Smooth muscle cell (in vitro differentiated cells): ENCODE data around the gene KMT2D. TPM values are rescaled to one million over a fixed set of nuclear protein-coding genes. Genes with fewer than 3 reads are reported as not detected.

Experiments
- DNase-seq: peaks from one replicate; lab custom pipeline; 2025; ENCODE audit not compliant: unreplicated experiment; lab: John Stamatoyannopoulos, UW
- H2AFZ ChIP-seq: fragments of 200-600 bp; sonication (generic); 2 replicates; pipeline ENCODE4 v1.6.0; 2016; ENCODE audit warnings: antibody characterized with exemption, low read depth, mild to moderate bottlenecking
- H3F3A ChIP-seq: fragments of 200-600 bp; sonication (generic); 2 replicates; pipeline ENCODE4 v1.6.0; 2017; ENCODE audit warnings: antibody characterized with exemption, low read depth
- H3K27ac ChIP-seq: fragments of 200-600 bp; sonication (generic); 2 replicates; pipeline ENCODE4 v1.5.1; 2016; ENCODE audit warnings: low read depth, mild to moderate bottlenecking
- H3K27me3 ChIP-seq: fragments of 200-600 bp; sonication (generic); 2 replicates; pipeline ENCODE4 v1.6.1; 2016; ENCODE audit warnings: low read depth, mild to moderate bottlenecking
- H3K36me3 ChIP-seq: fragments of 200-600 bp; sonication (generic); 2 replicates; pipeline ENCODE4 v1.5.1; 2016; ENCODE audit warnings: low read depth
- H3K4me1 ChIP-seq: fragments of 200-600 bp; sonication (generic); 2 replicates; pipeline ENCODE4 v1.5.1; 2016; ENCODE audit warnings: low read depth
- H3K4me2 ChIP-seq: fragments of 200-600 bp; sonication (generic); 2 replicates; pipeline ENCODE4 v1.6.0; 2016; ENCODE audit warnings: mild to moderate bottlenecking
- H3K4me3 ChIP-seq: fragments of 200-600 bp; sonication (generic); 2 replicates; pipeline ENCODE4 v1.5.1; 2016; ENCODE audit warnings: mild to moderate bottlenecking
- H3K79me2 ChIP-seq: fragments of 200-600 bp; sonication (generic); 2 replicates; pipeline ENCODE4 v1.6.0; 2016; ENCODE audit warnings: low read depth, mild to moderate bottlenecking
- H3K9ac ChIP-seq: fragments of 200-600 bp; sonication (generic); 2 replicates; pipeline ENCODE4 v1.6.0; 2016; ENCODE audit warnings: low read depth
- H3K9me3 ChIP-seq: fragments of 200-600 bp; sonication (generic); replicated peaks from 2 replicates; pipeline ENCODE4 v1.5.1; 2016; ENCODE audit warnings: low read depth
- H4K20me1 ChIP-seq: fragments of 200-600 bp; sonication (generic); 2 replicates; pipeline ENCODE4 v1.6.0; 2016; ENCODE audit warnings: low read depth
- CTCF ChIP-seq: fragments of 200-600 bp; sonication (generic); IDR thresholded peaks from 2 replicates; pipeline ENCODE4 v1.5.1; 2017; ENCODE audit warnings: borderline replicate concordance, mild to moderate bottlenecking, antibody characterized with exemption; ENCODE audit not compliant: insufficient read depth, poor library complexity, severe bottlenecking
- WGBS: methylation state at CpG from one replicate; pipeline ENCODE4 v1.1.7; 2016; ENCODE audit warnings: low lambda C conversion rate; 5-methylcytosine and 5-hydroxymethylcytosine counted together
- polyA plus RNA-seq: library from polyadenylated mRNA; unstranded; fragments of >200 nt; fragmentation: Nextera tagmentation; extraction: Ambion mirVana; gene quantifications from 2 replicates; pipeline ENCODE4 v1.2.1, GENCODE V29; 2016
- total RNA-seq: library from RNA; depleted of rRNA; stranded (reverse); fragments of >200 nt; gene quantifications from 2 replicates; pipeline ENCODE4 v1.2.3, GENCODE V29; 2014

KMT2D gene
- total and polyA plus RNA-seq, 2 experiments from 2014 or later, result 24.6 to 25.9 TPM

GRCh38 chr12:49059045-49059298 is 1.6 kb downstream of the KMT2D start:
- peak overlapping the region; percentile 99 for H3K4me2 ChIP-seq
- no peaks in the 10 kb centered on the region for H3K9me3 ChIP-seq
- no peak overlapping the region for H2AFZ ChIP-seq
- H3F3A ChIP-seq, result peaks cover 5% of the 10 kb centered on the region
- H3K4me3 ChIP-seq, result peak overlapping the region; percentile 87
- TF ChIP-seq CTCF, result no peak
- 0% methylated on average over 1 of the region's 1 CpG for WGBS
- H3K36me3 ChIP-seq, result no peaks in the 10 kb centered on the region
- H3K9ac ChIP-seq, result peak overlapping the region; percentile 98
- DNase-seq, result no peak
- peak overlapping the region; percentile 89 for H3K27ac ChIP-seq
- H3K79me2 ChIP-seq, result peaks cover 66% of the 10 kb centered on the region
- peaks cover 37% of the 10 kb centered on the region for H3K4me1 ChIP-seq
- H3K27me3 ChIP-seq, result no peaks in the 10 kb centered on the region
- peaks cover 57% of the 10 kb centered on the region for H4K20me1 ChIP-seq

- H4K20me1 ChIP-seq, result peaks cover 61% of the 10 kb centered on the region
- no peak overlapping the region for H3K27ac ChIP-seq
- peaks cover 68% of the 10 kb centered on the region for H3K79me2 ChIP-seq
- H3K4me2 ChIP-seq, result peak overlapping the region; percentile 99
- peak overlapping the region; percentile 98 for H3K9ac ChIP-seq
- peak overlapping the region; percentile 87 for H3K4me3 ChIP-seq
- WGBS, result 5% methylated on average over 5 of the region's 5 CpGs
- no peaks in the 10 kb centered on the region for H3K36me3 ChIP-seq
- no peaks in the 10 kb centered on the region for H3K9me3 ChIP-seq
- no peak for DNase-seq
- H3F3A ChIP-seq, result peaks cover 5% of the 10 kb centered on the region
- no peak for TF ChIP-seq CTCF
- no peaks in the 10 kb centered on the region for H3K27me3 ChIP-seq
- no peak overlapping the region for H2AFZ ChIP-seq
- H3K4me1 ChIP-seq, result peaks cover 37% of the 10 kb centered on the region
These were observed 2.1 kb downstream of the KMT2D start for GRCh38 chr12:49058366-49059044.

- 23% methylated on average over 4 of the region's 4 CpGs for WGBS
- Histone ChIP-seq H3K79me2 (peaks cover 68% of the 10 kb centered on the region), H3K27ac (no peak overlapping the region), H3K9me3 (no peaks in the 10 kb centered on the region), H4K20me1 (peaks cover 67% of the 10 kb centered on the region), H3K4me3 (peak overlapping the region; percentile 87), H2AFZ (no peak overlapping the region), H3F3A (peaks cover 5% of the 10 kb centered on the region), H3K4me2 (peak overlapping the region; percentile 99), H3K27me3 (no peaks in the 10 kb centered on the region), H3K36me3 (no peaks in the 10 kb centered on the region), H3K4me1 (peaks cover 37% of the 10 kb centered on the region), H3K9ac (peak overlapping the region; percentile 98)
- no peak for DNase-seq
- TF ChIP-seq CTCF, result no peak
These were observed 2.7 kb downstream of the KMT2D start for GRCh38 chr12:49057888-49058287.

GRCh38 chr12:49055978-49056754 is 4.4 kb downstream of the KMT2D start:
- WGBS, result 65% methylated on average over 7 of the region's 7 CpGs
- Histone ChIP-seq H3K9me3 (no peaks in the 10 kb centered on the region), H3K4me1 (peaks cover 33% of the 10 kb centered on the region), H3K4me3 (peak overlapping the region; percentile 17), H3K9ac (no peak overlapping the region), H2AFZ (no peak overlapping the region), H3F3A (peaks cover 5% of the 10 kb centered on the region), H3K27me3 (no peaks in the 10 kb centered on the region), H4K20me1 (peaks cover 85% of the 10 kb centered on the region), H3K4me2 (peak overlapping the region; percentile 99), H3K27ac (peak overlapping the region; percentile 37), H3K79me2 (peaks cover 68% of the 10 kb centered on the region), H3K36me3 (no peaks in the 10 kb centered on the region)
- no peak for TF ChIP-seq CTCF
- no peak for DNase-seq
